ENCODE measurements around the gene NAPG.
A peak's percentile ranks its signal among the peaks of the same experiment; 100 is the strongest.
"Not testable (repeated sequence)": the region's sequence is repeated elsewhere in the genome, so short reads cannot be mapped to it uniquely, and the experiment has no call there.

NAPG gene

DNA sequence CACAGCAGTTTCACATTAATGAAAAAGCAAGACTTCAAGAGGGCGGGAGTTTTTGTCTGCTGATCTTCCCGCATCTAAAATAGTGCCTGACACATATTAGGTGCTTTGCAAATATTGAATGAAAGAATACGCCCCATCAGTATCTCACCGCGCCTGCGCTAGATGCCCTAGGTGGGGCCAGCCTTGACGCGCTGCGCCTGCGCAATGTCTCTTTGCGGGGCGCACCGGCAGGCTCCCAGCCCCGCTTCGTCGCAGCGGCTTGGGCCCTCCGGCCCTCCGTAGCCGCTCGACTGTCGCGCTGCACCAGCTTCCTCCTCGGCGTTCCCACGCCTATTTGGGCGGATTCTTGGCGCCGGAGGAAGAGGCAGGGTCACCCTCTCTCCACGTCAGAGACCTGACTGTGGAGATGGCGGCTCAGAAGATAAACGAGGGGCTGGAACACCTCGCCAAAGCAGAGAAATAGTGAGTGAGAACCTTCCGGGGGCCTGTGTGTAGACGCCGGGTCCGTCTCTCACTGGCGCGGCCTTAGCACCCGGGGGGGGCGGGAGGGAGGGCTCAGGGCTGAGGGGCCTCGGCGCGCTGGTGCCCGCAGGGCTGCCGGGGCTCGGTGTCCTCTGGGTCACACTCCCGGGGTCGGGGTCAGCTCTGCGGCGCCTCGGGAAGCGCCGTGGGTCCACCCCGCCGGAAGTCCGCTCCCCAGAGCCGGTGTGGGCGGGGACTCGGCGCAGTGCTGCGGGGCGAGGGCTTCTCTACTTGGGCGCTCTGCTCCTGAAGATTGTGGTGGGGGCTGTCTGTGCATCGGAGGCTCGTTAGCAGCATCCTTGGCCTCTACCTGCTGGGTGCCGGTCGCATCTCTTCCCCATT is at the start of gene NAPG:
NAPG (plus strand) TSS at position 331 of the 864 bp plus-strand sequence; CDS start at position 407, 76 bp downstream.
- DNase-seq, result peak; percentile 92

DNA sequence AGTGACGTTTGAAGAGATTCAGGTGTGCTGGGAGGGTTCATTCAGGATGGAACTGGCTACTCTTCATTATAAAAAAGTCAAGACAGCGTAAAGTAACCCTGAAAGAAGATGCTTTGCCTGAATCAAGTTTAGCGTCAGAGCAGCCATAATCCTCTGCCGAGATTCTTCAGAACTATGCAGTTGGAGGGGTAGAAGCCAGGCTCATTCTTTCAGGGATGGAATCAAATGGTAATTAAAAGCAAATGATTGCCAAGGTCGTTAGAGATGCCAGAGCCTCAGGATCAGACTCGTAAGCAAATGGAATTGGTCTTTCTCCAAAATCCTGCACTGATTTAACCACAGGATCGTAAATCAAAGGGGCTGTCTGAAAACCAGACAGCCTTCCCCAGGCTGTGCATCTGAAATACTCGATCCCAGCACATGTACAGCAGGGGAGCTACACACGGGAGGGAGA is 49.5 kb upstream of the NAPG start:
- DNase-seq, result no peak

DNA sequence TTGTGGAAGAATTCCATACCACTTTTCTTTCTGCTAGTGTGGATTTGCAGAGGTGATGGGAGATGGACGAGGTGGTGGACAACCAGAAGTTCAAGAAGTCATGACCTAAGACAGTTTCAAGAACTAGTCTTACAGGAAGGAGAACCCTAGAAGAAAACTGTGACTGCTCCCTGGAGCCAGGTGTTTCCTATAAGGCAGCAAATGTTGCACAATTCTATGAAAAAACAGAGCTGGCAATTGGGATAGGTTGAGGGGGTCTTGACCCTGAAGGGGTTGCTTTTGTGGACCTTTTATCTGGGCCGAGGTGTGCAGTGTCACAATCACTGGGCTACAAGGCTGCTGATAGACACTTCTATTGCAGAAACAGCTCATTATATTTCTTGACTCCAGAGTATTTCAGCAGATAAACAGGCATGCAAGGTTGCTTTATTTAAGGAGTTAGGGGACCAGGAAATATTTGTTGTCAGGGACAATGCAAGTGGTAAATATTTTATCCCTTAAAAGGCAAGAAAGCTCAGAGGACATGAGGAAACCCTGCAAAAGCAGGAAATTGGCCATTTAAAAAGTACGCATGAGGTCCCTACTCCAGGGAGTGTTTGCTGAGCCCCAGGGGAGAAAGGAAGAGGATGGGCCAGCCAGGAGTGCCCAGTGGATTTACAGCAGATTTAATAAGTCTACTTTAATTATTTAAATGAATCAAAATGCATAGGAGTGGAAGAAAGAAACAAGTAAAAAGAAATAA is 48.5 kb upstream of the NAPG start:
- DNase-seq, result no peak

DNA sequence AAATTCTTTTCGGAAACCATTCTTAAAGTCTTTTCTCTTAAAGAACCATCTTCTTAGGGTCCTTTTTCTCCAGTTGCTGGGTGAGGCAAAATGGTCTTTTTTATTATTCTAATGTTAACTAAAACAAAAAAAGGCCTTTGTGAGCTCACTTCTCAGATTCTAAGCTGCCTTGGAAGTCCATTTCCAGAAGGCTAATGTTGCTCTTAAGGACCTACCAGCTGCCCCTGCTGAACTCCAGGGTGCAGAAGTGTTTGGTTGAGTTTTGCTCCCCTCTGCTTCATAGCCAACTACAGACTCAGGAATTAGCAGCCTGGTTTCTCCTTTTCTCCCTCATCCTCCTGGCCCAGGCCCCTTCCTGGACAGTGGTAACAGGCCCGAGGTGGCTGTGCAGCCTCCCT is 48.0 kb upstream of the NAPG start:
- DNase-seq, result no peak

DNA sequence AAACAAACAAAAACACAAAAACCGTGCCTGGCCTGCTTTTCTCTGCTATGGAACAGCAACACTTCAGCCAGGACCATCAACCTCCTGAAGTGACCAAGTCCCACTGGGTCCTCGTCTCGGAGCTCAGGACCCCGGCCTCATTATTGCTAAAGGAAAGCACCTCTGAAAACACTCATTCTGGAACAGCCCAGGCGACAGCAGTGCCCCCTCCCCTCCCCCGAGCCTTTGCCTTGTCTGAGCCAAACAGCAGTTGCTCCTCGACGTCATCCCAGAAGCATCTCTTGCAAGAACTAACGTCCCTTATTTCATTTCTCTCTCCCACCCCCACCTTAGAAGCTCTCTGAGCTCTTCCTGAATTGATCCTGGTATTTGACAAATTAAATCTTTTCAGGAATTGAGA is 44.0 kb upstream of the NAPG start:
- DNase-seq, result no peak

DNA sequence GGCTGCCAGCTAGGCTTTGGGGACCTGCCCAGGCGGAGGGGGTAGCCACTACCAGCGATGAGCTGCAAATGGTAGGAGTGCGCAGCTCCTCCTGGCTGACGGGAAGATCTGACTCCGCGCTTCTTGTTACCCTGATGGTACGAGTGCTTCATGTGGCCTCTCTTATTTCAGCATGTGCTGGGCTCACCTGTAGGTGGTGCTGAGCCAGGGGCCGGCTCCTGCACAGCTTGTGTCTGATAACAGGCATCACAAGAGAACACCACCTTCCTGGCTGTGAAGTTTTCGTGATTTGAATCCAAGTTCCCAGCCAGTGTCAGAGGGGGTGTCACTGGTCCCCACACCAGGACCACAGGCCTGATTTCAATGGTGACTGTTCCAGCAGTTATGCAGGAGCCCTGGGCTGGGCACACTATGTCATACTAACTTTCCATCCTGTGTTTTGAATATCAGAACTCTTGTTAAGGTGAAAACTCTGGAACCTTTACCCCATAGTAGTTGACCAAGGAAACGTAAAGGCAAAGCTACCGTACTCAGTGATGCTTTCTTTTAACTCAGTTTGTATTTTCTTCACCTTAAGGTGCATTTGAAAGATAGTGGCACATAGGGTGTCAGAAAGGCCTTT is 43.4 kb upstream of the NAPG start:
- no peak for DNase-seq

DNA sequence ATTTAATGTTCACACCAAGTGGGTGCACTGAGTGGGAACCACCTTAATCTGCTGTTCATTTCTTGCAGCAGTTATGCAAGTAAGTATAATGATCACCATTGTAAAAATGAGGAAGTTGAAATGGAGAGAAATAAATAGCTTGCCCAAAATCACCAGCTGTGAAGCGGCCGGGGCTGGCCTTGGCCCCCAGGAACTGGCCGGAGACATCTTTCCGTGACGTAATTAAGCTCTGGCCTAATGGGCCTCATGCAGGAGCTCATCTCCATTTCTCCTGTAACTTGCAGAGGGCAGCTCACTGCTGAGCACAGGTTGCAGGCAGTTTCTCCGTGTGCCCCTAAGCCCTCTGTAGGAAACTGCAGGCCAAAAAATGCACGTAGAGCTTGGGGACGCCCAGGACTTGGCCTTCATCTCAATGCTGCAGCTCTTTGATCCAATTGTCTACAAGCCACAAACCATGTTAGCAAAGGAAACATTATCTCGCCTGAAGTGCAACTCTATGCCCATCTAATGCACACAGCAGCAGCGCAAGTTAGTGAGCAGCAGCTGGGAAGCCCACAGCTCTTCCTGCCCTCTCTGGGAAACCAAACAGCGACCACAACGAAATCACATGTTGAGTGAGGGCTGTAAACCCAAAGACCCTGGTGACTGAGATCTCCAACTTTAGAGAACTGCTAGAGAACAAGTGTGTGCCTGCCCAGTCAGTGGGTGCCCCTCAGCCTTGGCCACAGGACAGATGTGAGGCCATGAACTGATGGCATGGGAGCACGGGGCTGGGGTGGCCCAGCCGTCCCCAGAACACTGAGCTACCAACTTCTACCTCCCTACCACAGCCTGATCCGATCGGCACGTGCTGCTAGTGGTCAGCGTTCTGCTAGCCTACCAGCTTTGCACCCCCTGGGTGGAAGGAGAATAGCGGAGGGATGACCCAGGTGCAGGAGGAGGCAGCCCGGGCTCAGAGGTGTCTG is 42.6 kb upstream of the NAPG start:
- DNase-seq, result no peak

DNA sequence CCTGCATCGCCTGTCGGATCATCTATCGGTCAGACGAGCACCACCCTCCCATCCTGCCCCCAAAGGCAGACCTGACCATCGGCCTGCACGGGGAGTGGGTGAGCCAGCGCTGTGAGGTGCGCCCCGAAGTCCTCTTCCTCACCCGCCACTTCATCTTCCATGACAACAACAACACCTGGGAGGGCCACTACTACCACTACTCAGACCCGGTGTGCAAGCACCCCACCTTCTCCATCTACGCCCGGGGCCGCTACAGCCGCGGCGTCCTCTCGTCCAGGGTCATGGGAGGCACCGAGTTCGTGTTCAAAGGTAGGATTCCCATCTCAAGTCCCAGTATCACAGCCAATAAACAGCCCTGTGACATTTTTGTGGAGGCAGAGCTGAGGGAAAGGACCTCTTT is 40.4 kb upstream of the NAPG start:
- no peak for DNase-seq

DNA sequence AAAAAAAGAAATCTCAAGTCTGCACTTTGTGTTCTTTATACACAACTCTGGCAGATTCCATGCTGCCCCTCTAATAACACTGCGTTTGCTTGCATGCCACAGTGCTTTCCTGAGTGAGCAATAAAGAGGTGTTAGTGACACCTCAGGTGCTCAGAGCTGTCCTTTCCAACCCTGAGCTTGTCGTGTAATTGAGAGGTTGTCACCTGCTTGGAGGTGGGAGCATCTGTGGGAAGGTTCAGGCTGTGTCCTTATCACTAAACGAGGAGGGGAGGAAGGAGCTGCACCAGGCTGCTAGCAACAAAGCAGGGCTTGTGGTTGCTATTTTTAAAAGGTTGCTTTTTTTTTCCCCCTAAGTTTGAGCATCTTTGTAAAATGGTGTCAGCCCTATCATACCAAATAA is 39.5 kb upstream of the NAPG start:
- DNase-seq, result no peak

DNA sequence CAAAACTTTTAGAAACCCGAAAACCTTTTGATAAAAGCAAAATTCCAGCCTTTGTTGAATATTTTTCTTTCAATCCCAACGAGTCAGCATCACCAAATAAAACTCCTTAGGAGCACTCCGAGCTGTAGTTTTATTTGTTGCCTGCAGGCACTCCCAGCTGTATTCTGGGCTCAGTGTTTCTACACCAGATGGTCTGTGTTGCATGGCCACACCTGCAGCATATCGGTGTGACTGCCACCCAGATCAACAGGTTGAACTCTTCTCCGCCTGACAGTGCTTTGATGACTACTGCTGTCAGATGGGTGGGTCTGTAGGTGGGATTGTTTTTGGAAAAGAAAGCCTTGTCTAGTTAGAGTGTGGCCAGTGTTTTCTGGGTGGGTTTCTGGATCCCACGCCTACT is 38.7 kb upstream of the NAPG start:
- DNase-seq, result no peak

DNA sequence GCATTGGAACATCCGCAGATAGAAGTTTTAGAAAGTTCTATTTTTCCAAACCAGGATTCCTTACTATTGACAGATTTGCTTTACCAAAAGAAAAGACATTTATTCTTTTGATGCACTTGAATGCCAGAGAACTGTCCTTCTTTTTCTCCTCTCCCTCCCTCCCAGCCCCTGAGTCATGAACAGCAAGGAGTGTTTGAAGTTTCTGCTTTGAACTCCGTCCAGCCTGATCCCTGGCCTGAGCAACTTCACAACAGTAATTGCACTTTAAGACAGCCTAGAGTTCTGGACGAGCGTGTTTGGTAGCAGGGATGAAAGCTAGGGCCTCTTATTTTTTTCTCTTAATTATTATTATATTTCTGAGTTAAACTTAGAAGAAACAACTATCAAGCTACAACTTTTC is 37.8 kb upstream of the NAPG start:
- DNase-seq, result no peak

DNA sequence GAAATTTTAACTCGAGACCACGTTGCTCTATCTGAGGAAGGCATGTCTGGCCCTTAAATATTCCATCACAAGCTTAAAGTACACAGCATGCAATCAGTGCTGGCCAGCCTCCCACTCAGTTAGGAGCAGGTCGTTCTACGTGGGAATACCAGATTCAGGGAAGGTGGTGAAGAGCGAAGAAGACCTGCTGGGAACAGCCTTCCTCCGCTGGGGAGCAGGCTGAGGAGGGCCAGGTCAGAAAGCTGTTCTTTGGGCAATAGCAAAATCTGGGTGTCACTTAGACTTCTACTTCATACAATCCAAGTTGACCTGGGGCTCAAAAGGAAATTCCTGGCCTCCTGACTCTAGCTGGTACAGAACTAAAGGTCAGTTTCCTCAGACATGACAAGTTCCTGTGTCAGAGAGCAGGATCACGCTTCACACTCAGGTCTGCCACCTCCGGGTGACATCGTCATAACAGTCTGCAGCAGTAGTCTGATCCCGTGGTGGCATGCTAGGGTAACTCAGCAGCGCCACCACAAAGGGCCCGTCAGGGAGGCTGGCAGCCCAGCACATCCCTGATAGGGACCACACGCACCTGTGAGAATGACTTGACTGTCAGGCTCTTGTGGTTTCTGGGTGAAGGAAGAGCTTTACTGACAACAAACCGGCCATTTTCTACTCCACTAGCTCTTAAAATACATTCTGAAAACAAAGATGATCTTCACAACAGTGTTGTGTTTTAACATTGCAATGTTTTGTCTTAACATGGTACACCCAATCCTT is 35.2 kb upstream of the NAPG start:
- no peak for DNase-seq

DNA sequence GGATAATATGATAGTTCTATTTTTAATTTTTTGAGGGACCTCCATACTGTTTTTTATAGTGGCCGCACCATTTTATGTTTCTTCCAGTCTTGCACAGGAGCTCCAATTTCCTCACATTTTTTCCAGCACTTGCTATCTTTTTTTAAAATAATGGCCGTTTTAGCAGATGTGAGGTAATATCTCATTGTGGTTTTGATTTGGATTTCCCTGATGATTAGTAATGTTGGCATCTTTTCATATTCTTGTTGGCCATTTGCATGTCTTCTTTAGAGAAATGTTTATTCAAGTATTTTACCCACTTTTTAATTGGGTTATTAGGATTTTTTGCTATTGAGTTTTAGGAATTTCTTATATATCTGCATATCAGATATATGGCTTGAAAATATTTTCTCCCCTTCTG is 29.9 kb upstream of the NAPG start:
- no peak for DNase-seq

DNA sequence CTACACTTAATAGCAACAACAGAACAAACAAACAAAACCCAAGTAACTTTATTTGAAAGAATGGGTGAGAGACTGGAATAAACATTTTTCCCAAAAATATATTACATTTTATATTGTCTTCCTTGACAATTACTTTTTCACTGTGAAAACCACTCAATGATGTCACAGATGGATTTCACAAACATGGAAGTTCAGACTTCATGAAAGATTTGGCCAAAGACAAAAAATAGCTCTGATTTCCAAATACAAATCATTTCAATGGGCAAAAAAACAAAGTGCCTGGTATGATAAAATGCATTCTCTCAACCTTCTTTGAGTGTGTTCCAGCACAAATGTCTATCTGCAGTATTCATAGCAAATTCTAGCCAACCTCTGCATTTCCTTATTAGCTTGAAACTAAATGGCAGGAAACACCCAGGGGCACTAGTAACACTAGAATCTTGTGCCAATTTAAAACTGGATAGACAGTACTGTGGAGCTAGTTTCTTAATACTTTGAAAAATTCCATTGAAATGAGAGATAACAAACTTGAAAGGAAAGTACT is 28.5 kb upstream of the NAPG start:
- no peak for DNase-seq

DNA sequence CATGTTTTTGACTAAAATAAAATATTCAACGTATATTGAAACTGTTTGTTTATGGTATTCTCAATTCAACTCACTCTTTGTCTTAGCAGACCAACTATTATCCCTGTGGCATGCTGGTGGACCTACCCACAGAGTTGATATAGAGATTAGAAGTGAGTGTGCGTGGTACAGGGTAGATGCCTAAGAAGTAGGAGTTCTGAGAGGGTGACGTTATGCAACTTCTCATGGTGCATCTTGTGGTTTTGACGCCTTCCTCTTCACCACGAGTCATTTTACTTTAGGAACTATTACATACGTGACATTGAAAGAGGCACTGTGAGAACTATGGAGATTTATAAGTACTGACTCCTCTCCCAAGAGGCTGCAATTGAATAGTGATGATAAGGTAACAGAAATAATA is 26.6 kb upstream of the NAPG start:
- DNase-seq, result no peak

DNA sequence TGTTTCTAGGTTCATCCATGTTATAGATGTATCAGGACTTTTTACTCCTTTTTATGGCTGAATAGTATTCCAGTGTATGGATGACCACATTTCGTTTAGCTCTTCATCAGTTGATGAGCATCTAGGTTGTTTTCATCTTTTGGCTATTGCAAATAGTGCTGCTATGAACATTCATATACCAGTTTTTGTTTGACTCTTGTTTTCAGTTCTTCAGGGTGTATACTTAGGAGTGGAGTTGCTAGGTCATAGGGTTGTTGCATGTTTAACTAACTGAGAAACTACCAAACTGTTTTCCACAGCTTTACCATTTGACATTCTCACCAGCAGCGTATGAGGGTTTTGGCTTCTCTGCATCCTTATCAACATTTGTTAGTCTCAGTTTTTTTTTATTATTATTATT is 25.8 kb upstream of the NAPG start:
- no peak for DNase-seq

DNA sequence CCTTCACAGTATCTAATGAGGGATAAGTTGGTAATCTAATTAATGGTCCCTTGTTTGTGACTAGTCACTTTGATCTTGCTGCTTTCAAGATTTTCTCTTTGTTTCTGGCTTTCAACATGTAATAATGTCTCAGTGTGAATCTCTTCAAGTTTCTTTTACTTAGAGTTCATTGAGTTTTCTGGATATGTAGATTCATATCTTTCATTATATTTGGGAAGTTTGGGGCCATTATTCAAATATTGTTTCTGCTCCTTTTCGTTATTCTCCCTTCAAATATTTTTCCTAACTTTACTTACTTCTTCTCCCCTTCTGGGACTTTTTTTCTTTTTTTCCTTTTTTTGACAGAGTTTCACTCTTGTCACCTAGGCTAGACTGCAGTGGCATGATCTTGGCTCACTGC is 21.1 kb upstream of the NAPG start:
- DNase-seq, result no peak

DNA sequence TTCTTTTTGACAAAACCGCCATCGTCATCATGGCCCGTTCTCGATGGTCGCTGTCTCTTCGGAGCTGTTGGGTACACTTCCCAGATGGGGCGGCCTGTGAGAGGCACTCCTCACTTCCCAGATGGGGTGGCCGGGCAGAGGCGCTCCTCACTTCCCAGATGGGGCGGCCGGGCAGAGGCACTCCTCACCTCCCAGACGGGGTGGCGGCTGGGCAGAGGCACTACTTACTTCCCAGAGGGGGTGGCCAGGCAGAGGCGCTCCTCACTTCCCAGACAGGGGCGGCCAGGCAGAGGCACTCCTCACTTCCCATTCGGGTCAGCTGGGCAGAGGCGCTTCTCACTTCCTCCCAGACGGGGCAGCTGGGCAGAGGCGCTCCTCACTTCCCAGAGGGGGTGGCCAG is 19.9 kb upstream of the NAPG start:
- not testable (repeated sequence) for DNase-seq

DNA sequence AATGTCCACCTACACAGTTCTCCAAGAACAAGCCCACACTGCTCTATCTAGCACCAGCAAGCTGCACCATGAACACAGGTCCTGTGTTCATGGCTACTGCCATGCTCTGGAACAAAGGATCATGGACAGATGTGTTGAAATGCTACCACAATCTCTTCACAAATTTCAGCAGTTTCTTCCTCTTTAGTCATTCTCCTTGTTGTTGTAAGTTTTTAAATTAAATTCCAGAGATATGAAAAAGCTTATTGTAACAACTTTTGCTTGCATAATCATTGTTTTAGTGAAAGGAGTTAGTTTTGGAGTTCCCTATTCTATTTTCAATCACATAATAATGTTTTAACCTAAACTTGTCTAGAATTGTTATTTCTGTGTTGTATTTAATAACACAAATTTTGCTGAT is 17.2 kb upstream of the NAPG start:
- no peak for DNase-seq

DNA sequence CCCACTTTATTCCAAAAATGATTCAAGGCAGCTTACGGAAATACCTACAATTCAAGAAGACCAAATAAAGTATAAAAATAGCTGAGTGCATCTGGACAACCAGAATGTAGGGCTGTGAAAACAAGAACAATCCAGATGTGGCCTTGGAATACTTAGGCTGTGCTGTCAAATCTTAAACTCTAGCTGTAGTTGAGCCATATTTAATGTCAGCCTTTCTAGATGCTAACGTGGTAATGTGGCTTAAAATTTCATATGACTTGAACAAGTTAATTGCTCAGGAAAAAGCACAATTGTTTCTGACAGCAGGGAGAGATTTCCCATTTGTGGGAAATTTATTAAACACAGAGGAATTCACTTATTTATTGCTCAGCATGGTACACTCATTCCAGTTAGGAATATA is 14.6 kb upstream of the NAPG start:
- no peak for DNase-seq

DNA sequence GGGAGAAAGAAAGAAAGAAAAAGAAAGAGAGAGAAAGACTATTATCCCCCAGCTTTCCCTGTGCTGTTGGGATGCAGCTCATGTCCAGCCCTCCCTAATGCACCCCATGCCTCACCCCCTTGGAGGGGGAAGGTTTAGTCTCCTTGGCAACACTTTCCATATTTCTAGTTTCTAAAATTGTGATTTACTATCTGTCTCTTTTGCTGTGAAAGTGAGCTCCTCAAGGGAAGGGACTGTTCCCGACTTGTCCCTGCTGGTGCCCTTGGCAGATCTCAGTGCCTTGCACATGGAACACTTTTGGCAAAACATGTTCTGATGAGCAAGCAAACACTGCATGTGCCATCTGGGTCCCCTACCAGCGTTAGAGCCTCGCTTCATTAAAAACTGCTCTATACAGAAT is 11.7 kb upstream of the NAPG start:
- DNase-seq, result no peak

DNA sequence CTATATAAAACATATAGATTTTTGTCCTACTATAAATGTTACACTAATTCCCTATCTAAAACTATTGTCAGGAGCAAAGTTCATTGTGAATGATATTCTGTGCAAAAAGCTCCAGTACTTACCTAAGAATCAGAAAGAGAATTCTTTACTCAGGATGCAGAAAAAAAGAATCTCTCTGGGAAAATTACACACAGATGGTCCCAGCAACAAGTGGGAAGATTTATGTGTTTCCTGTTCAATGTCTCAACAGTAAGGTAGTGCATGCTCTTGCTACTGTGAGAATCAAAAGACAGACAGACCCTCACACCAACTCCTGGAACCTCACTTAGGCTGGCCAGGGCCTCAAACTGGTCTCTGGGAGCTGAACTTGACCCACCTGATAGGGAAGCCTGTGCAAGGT is 11.2 kb upstream of the NAPG start:
- no peak for DNase-seq
